CD4-positive, CD25-positive, alpha-beta regulatory T cell (primary cell): ENCODE data around the gene MAP4K3. TPM values are rescaled to one million over a fixed set of nuclear protein-coding genes. Genes with fewer than 3 reads are reported as not detected.

Source experiments
- ATAC-seq, 2 donors: fragments of 150-1000 bp; cut with Tn5 transposase; one replicate each; pipeline ENCODE4 v1.10.0; 2021; ENCODE audit warnings: low read depth in 2 of 2, moderate number of reproducible peaks in 2 of 2, moderate library complexity in 1 of 2
- DNase-seq, 3 donors: peaks; one replicate each; pipeline versions ENCODE4 v3.0.0 to v3.0.0-alpha.2; 2012 to 2022; ENCODE audit warnings: mixed read lengths in 1 of 3
- H3K27ac ChIP-seq: one replicate; pipeline ENCODE4 v1.7.0; 2013; ENCODE audit warnings: mild to moderate bottlenecking, low read length; ENCODE audit not compliant: insufficient read depth, poor library complexity, severe bottlenecking
- H3K27me3 ChIP-seq: one replicate; pipeline ENCODE4 v1.7.0; 2013; ENCODE audit warnings: low read length; ENCODE audit not compliant: control insufficient read depth, insufficient read depth
- H3K36me3 ChIP-seq: one replicate; pipeline ENCODE4 v1.7.0; 2013; ENCODE audit warnings: mild to moderate bottlenecking, low read length, moderate library complexity; ENCODE audit not compliant: control insufficient read depth, insufficient read depth
- H3K4me1 ChIP-seq: 2 replicates; pipeline ENCODE4 v1.7.0; 2013; ENCODE audit warnings: mild to moderate bottlenecking, low read length; ENCODE audit not compliant: insufficient read depth, control insufficient read depth, poor library complexity, severe bottlenecking
- H3K4me3 ChIP-seq: one replicate; pipeline ENCODE4 v1.7.0; 2013; ENCODE audit warnings: low read depth, mild to moderate bottlenecking, low read length, moderate library complexity
- H3K9me3 ChIP-seq, 2 experiments: 1 replicate in 1 of 2; 2 replicates in 1 of 2; pipeline ENCODE4 v1.7.0; 2013; ENCODE audit warnings: low read length in 2 of 2, mild to moderate bottlenecking in 1 of 2, moderate library complexity in 1 of 2; ENCODE audit not compliant: control insufficient read depth in 2 of 2
- H3K27ac Mint-ChIP-seq, 3 donors: one replicate each; pipeline ENCODE4 v1.8.0; 2020 to 2022; ENCODE audit warnings: mild to moderate bottlenecking in 3 of 3, mixed read lengths in 3 of 3, moderate library complexity in 2 of 3
- H3K27me3 Mint-ChIP-seq: one replicate; pipeline ENCODE4 v1.8.0; 2022; ENCODE audit warnings: mild to moderate bottlenecking, mixed read lengths
- H3K36me3 Mint-ChIP-seq: one replicate; pipeline ENCODE4 v1.8.0; 2020; ENCODE audit warnings: mixed read lengths
- H3K4me1 Mint-ChIP-seq, 4 donors: one replicate each; pipeline ENCODE4 v1.8.0; 2020 to 2022; ENCODE audit warnings: mixed read lengths in 4 of 4, mild to moderate bottlenecking in 1 of 4
- H3K4me3 Mint-ChIP-seq, 4 donors: one replicate each; pipeline ENCODE4 v1.8.0; 2020 to 2022; ENCODE audit warnings: mild to moderate bottlenecking in 4 of 4, mixed read lengths in 4 of 4, moderate library complexity in 3 of 4
- H3K9me3 Mint-ChIP-seq, 7 donors: one replicate each; pipeline ENCODE4 v1.8.0; 2020 to 2022; ENCODE audit warnings: mixed read lengths in 7 of 7, mild to moderate bottlenecking in 3 of 7, moderate library complexity in 2 of 7
- polyA plus RNA-seq, 4 donors: library from polyadenylated mRNA; unstranded; fragments of 300-500 nt; fragmentation: Illumina TruSeq; gene quantifications; one replicate each; pipeline ENCODE4 v1.2.3, GENCODE V29; 2021
- total RNA-seq: library from RNA; stranded (reverse); gene quantifications from one replicate; pipeline ENCODE4 v1.2.3, GENCODE V29; 2022

MAP4K3 gene
- total and polyA plus RNA-seq, 5 donors from 2014 or later: 1.4 to 28.7 (median 2.0) TPM

DNA sequence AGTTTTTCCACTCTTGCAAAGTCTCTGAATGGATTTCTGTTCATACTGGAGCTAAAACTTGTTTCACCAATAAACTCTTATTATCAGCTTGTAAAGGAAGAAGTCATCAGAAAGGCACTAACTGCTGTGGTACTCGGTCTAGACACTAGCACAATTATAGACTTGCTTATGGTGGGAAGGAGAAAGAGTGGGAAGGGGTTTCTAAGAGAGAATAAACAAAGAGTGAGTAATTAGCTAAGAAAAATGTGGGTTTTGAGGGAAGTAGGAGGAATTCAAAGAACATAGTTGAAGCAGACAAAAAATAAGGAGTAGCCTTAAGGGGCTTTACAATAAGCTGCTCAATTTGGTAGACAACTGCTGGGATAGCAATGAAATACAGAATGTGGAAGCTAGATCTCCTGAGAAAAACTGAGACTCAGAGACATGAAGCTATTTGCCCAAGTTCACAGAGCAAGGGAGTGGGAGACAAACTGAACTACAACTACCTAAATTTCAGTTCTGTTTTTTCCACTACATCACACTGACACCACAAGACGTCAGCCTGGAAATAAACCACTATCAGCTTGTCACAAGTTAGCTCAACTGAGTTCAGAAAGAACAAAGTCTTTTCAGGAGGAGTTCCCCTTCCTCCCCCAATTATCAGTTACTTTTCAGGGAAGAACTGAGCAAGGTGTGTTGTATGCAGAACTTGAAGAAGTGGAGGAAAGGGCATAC is 59.7 kb downstream of the MAP4K3 start:
- H3K27ac ChIP-seq: no peak overlapping the region
- DNase-seq: peak in 2 of 3 donors; percentile 5 to 23
- H3K27ac Mint-ChIP-seq: peak overlapping the region in 2 of 3 donors; percentile 7 to 36

DNA sequence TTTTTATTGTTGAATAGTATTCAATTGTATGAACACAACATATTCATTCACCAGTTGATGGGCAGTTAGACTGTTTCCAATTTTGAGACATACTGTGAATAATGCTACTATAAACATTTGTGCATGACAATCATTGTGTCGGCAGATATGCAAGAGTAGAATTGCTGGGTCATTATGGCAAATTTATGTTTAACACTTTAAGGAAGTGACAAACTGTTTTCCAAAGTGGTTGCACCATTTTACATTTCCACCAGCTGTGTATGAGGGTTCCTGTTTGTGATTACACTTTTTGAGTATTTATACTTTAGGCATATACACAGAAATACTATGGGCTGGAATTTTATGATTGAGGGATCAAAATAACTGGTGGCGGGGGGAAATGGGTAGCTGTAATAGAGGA is 61.2 kb downstream of the MAP4K3 start:
- DNase-seq (no peak), ATAC-seq (no peak)
- peaks cover 30% of the 10 kb centered on the region for H3K36me3 Mint-ChIP-seq
- H3K36me3 ChIP-seq: peaks cover 3% of the 10 kb centered on the region
- no peaks in the 10 kb centered on the region for H3K27me3 Mint-ChIP-seq
- H3K4me1 Mint-ChIP-seq: peaks cover 0 to 18% (median 15%) of the 10 kb centered on the region in 4 donors
- H3K4me1 ChIP-seq: no peaks in the 10 kb centered on the region
- H3K27ac ChIP-seq: no peak overlapping the region
- H3K27ac Mint-ChIP-seq: peak overlapping the region in 1 of 3 donors; percentile 10
- H3K27me3 ChIP-seq: no peaks in the 10 kb centered on the region
- no peak overlapping the region for H3K4me3 Mint-ChIP-seq
- peaks cover 0 to 13% (median 5%) of the 10 kb centered on the region in 7 donors for H3K9me3 Mint-ChIP-seq
- no peaks in the 10 kb centered on the region for H3K9me3 ChIP-seq
- H3K4me3 ChIP-seq: no peak overlapping the region

More for the DNA sequence above, 59.7 kb downstream of the MAP4K3 start:
- Histone ChIP-seq H3K27me3 (no peaks in the 10 kb centered on the region), H3K4me3 (no peak overlapping the region), H3K9me3 (no peaks in the 10 kb centered on the region), H3K36me3 (peaks cover 3% of the 10 kb centered on the region), H3K4me1 (no peaks in the 10 kb centered on the region)
- ATAC-seq: peak in 1 of 2 donors; percentile 22
- Mint-ChIP-seq H3K4me3 (no peak overlapping the region), H3K4me1 (peaks cover 4 to 19% (median 17%) of the 10 kb centered on the region in 4 donors), H3K27me3 (no peaks in the 10 kb centered on the region), H3K9me3 (peaks cover 0 to 13% (median 5%) of the 10 kb centered on the region in 7 donors), H3K36me3 (peaks cover 30% of the 10 kb centered on the region)

DNA sequence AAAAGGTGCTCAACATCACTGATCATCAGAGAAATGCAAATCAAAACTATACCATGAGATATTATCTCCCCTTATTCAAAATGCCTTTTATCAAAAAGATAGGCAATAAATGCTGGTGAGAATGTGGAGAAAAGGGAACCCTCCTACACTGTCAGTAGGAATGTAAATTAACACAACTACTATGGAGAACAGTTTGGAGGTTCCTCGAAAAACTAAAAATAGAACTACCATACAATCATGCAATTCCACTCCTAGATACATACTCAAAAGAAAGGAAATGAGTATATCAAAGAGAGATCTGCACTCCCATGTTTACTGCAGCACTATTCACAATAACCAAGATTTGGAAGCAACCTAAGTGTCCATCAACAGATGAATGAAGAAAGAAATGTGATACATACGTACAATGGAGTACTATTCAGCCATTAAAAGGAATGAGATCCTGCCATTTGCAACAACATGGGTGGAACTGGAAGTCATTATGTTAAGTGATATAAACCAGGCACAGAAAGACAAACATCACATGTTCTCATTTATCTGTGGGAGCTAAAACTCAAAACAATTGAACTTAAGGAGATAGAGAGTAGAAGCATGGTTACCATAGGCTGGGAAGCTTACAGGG is 63.8 kb downstream of the MAP4K3 start:
- Histone ChIP-seq H3K27me3 (no peaks in the 10 kb centered on the region), H3K36me3 (peaks cover 3% of the 10 kb centered on the region), H3K4me1 (peaks cover 10% of the 10 kb centered on the region), H3K27ac (no peak overlapping the region), H3K9me3 (no peaks in the 10 kb centered on the region), H3K4me3 (no peak overlapping the region)
- Mint-ChIP-seq H3K27ac (no peak overlapping the region), H3K4me3 (no peak overlapping the region), H3K4me1 (peaks cover 5 to 22% (median 16%) of the 10 kb centered on the region in 4 donors), H3K27me3 (no peaks in the 10 kb centered on the region), H3K36me3 (peaks cover 30% of the 10 kb centered on the region), H3K9me3 (peaks cover 0 to 13% (median 5%) of the 10 kb centered on the region in 7 donors)
- ATAC-seq (no peak), DNase-seq (no peak)

DNA sequence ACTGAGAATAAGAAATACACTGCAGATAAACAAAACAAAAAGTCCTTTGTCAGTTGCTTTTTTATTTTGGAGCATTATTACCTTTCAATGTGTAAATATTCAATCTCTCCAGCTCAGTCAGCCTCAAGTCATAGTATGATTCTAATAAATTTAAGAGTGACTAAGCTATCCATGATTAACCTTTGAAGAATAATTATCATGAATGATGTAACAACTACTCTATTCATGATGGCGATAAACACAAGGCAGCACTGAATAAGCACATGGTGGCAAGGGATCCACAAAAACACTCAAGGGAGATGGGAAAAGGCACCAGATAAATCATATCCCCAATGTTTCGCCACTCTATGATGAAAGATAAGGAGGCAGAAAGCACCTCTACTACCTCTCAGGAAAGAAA is 67.0 kb downstream of the MAP4K3 start:
- Mint-ChIP-seq H3K4me3 (no peak overlapping the region), H3K9me3 (peaks cover 0 to 8% (median 5%) of the 10 kb centered on the region in 7 donors), H3K36me3 (peaks cover 35% of the 10 kb centered on the region), H3K27me3 (no peaks in the 10 kb centered on the region), H3K4me1 (peaks cover 10 to 23% (median 19%) of the 10 kb centered on the region in 4 donors), H3K27ac (no peak overlapping the region)
- peaks cover 11% of the 10 kb centered on the region for H3K4me1 ChIP-seq
- DNase-seq (no peak), ATAC-seq (no peak)
- H3K9me3 ChIP-seq: no peaks in the 10 kb centered on the region
- no peak overlapping the region for H3K27ac ChIP-seq
- no peak overlapping the region for H3K4me3 ChIP-seq
- no peaks in the 10 kb centered on the region for H3K27me3 ChIP-seq
- peaks cover 3% of the 10 kb centered on the region for H3K36me3 ChIP-seq

DNA sequence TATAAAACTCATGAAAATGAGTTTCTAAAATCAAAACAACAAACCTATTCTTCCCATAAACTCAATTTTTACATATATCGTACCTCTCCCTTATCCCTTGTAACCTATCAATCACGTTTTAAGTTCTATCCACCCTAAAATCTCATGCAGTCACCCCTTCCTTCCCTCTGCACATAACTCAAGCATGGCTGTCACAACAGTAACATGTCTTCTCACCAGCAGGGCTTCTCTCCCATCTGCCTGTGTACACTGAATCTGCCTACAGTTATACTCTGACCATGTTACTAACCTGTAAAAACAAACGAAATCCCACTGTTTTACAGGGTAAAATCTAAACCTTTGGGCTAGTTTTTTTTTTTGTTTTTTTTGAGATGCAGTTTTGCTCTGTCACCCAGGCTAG is 68.2 kb downstream of the MAP4K3 start:
- peaks cover 10 to 23% (median 19%) of the 10 kb centered on the region in 4 donors for H3K4me1 Mint-ChIP-seq
- peak overlapping the region in 1 of 4 donors; percentile 29 for H3K4me3 Mint-ChIP-seq
- H3K4me1 ChIP-seq: peaks cover 11% of the 10 kb centered on the region

DNA sequence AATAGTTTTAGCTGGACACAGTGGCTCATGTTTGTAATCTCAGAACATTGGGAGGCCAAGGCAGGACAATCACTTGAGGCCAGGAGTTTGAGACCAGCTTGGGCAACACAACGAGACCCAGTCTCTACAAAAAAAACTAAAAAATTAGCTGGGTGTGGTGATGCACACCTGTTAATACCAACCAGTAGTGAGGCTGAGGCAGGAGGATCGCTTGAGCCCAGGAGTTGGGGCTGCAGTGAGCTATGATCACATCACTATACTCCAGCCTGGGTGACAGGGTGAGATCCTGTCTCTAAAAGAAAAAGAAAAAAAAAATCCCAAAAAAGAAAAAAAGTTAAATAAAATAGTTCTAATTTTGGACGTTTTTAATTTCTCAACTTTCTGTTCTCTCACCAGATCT is 68.7 kb downstream of the MAP4K3 start:
- peak in 1 of 2 donors; percentile 20 for ATAC-seq
- Mint-ChIP-seq H3K4me3 (no peak overlapping the region), H3K36me3 (peaks cover 23% of the 10 kb centered on the region), H3K9me3 (peaks cover 0 to 5% (median 3%) of the 10 kb centered on the region in 7 donors), H3K27ac (peak overlapping the region in 1 of 3 donors; percentile 0), H3K4me1 (peaks cover 10 to 23% (median 19%) of the 10 kb centered on the region in 4 donors), H3K27me3 (no peaks in the 10 kb centered on the region)
- DNase-seq: no peak
- H3K4me3 ChIP-seq: peak overlapping the region; percentile 22
- H3K9me3 ChIP-seq: no peaks in the 10 kb centered on the region
- peaks cover 11% of the 10 kb centered on the region for H3K4me1 ChIP-seq
- H3K27ac ChIP-seq: no peak overlapping the region
- H3K27me3 ChIP-seq: no peaks in the 10 kb centered on the region
- H3K36me3 ChIP-seq: peaks cover under 1% of the 10 kb centered on the region

More for the DNA sequence above, 68.2 kb downstream of the MAP4K3 start:
- Histone ChIP-seq H3K27ac (no peak overlapping the region), H3K27me3 (no peaks in the 10 kb centered on the region), H3K36me3 (peaks cover 3% of the 10 kb centered on the region), H3K9me3 (no peaks in the 10 kb centered on the region), H3K4me3 (peak overlapping the region; percentile 22)
- DNase-seq (peak in 1 of 3 donors; percentile 18), ATAC-seq (peak in 1 of 2 donors; percentile 47)
- H3K27ac Mint-ChIP-seq: peak overlapping the region in 1 of 3 donors; percentile 1
- peaks cover 28% of the 10 kb centered on the region for H3K36me3 Mint-ChIP-seq
- peaks cover 0 to 8% (median 5%) of the 10 kb centered on the region in 7 donors for H3K9me3 Mint-ChIP-seq
- no peaks in the 10 kb centered on the region for H3K27me3 Mint-ChIP-seq

DNA sequence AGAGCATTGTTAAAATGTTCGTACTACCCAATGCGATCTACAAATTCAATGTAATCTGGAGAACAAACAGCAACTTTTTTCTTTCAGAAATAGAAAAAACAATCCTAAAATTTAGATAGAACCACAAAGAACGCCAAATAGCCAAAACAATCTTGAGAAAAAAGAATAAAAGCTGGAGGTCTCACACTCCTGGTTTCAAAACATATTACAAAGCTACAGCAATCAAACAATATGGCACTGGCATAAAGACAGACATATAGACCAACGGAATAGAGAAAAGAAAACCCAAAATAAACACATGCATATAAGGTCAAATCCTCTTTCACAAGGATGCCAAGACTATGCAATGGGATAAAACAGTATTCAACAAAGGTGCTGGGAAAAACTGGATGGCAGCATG is 74.5 kb downstream of the MAP4K3 start:
- peaks cover 17 to 23% of the 10 kb centered on the region in 2 experiments for H3K9me3 ChIP-seq
- ATAC-seq: no peak
- no peaks in the 10 kb centered on the region for H3K4me1 ChIP-seq
- H3K27me3 ChIP-seq: no peaks in the 10 kb centered on the region
- no peak overlapping the region for H3K4me3 Mint-ChIP-seq
- no peak overlapping the region for H3K27ac ChIP-seq
- peaks cover 0 to 5% (median 2%) of the 10 kb centered on the region in 4 donors for H3K4me1 Mint-ChIP-seq
- peaks cover 39% of the 10 kb centered on the region for H3K36me3 Mint-ChIP-seq
- H3K27ac Mint-ChIP-seq: peak overlapping the region in 1 of 3 donors; percentile 64
- no peak for DNase-seq
- H3K4me3 ChIP-seq: no peak overlapping the region
- H3K9me3 Mint-ChIP-seq: peaks cover 0 to 26% (median 12%) of the 10 kb centered on the region in 7 donors
- H3K27me3 Mint-ChIP-seq: no peaks in the 10 kb centered on the region
- H3K36me3 ChIP-seq: no peaks in the 10 kb centered on the region
